ENCODE measurements around the gene INTS1.

Gene INTS1

GRCh38 chr7:1503816-1504775 lies at the start of gene INTS1:
Gene INTS1, minus strand, starts transcription at chr7:1504389. Its CDS starts 429 bp downstream, at chr7:1503960.
- ATAC-seq: peak; percentile 91
- peak within 1 kb of the TSS; percentile 90 for H3K27ac Mint-ChIP-seq
- peak; percentile 91 for DNase-seq
- no peaks in the 10 kb centered on the region for H3K9me3 Mint-ChIP-seq
- H3K4me1 Mint-ChIP-seq: peaks cover 46% of the 10 kb centered on the region
- H3K4me3 Mint-ChIP-seq: peak within 1 kb of the TSS; percentile 87
- H3K27me3 Mint-ChIP-seq: no peaks in the 10 kb centered on the region
- H3K36me3 Mint-ChIP-seq (ENCODE audit: low read depth): peaks cover 9% of the 10 kb centered on the region

GRCh38 chr7:1553512-1554210 lies 49.5 kb upstream of the INTS1 start:
- H3K4me1 Mint-ChIP-seq: no peaks in the 10 kb centered on the region
- no peak for ATAC-seq
- no peaks in the 10 kb centered on the region for H3K36me3 Mint-ChIP-seq (ENCODE audit: low read depth)
- no peak for DNase-seq
- no peaks in the 10 kb centered on the region for H3K27me3 Mint-ChIP-seq
- no peak overlapping the region for H3K4me3 Mint-ChIP-seq
- no peak overlapping the region for H3K27ac Mint-ChIP-seq
- H3K9me3 Mint-ChIP-seq: no peaks in the 10 kb centered on the region

GRCh38 chr7:1552200-1552599 lies 48.0 kb upstream of the INTS1 start:
- Mint-ChIP-seq H3K36me3 (ENCODE audit: low read depth) (no peaks in the 10 kb centered on the region), H3K4me1 (no peaks in the 10 kb centered on the region), H3K27me3 (no peaks in the 10 kb centered on the region), H3K9me3 (no peaks in the 10 kb centered on the region), H3K4me3 (no peak overlapping the region), H3K27ac (no peak overlapping the region)
- DNase-seq (no peak), ATAC-seq (no peak)

- Mint-ChIP-seq H3K4me3 (no peak overlapping the region), H3K4me1 (no peaks in the 10 kb centered on the region), H3K36me3 (ENCODE audit: low read depth) (no peaks in the 10 kb centered on the region), H3K27ac (no peak overlapping the region), H3K27me3 (no peaks in the 10 kb centered on the region), H3K9me3 (no peaks in the 10 kb centered on the region)
- no peak for ATAC-seq
- DNase-seq: no peak
These were observed 46.6 kb upstream of the INTS1 start for GRCh38 chr7:1550846-1551155.

GRCh38 chr7:1550005-1550845 lies 46.0 kb upstream of the INTS1 start:
- no peak for ATAC-seq
- Mint-ChIP-seq H3K36me3 (ENCODE audit: low read depth) (no peaks in the 10 kb centered on the region), H3K27ac (no peak overlapping the region), H3K4me1 (no peaks in the 10 kb centered on the region), H3K9me3 (no peaks in the 10 kb centered on the region), H3K4me3 (no peak overlapping the region), H3K27me3 (no peaks in the 10 kb centered on the region)
- no peak for DNase-seq

GRCh38 chr7:1549357-1550004 lies 45.3 kb upstream of the INTS1 start:
- H3K27ac Mint-ChIP-seq: no peak overlapping the region
- ATAC-seq: no peak

GRCh38 chr7:1548944-1549343 lies 44.8 kb upstream of the INTS1 start:
- Mint-ChIP-seq H3K9me3 (no peaks in the 10 kb centered on the region), H3K27ac (no peak overlapping the region), H3K27me3 (no peaks in the 10 kb centered on the region), H3K36me3 (ENCODE audit: low read depth) (no peaks in the 10 kb centered on the region), H3K4me3 (no peak overlapping the region), H3K4me1 (no peaks in the 10 kb centered on the region)
- no peak for DNase-seq
- ATAC-seq: no peak

More at GRCh38 chr7:1549357-1550004, 45.3 kb upstream of the INTS1 start:
- Mint-ChIP-seq H3K4me3 (no peak overlapping the region), H3K4me1 (no peaks in the 10 kb centered on the region), H3K27me3 (no peaks in the 10 kb centered on the region), H3K36me3 (ENCODE audit: low read depth) (no peaks in the 10 kb centered on the region), H3K9me3 (no peaks in the 10 kb centered on the region)
- no peak for DNase-seq

GRCh38 chr7:1548438-1548831 lies 44.2 kb upstream of the INTS1 start:
- H3K27me3 Mint-ChIP-seq: no peaks in the 10 kb centered on the region
- ATAC-seq (no peak), DNase-seq (no peak)
- H3K4me3 Mint-ChIP-seq: no peak overlapping the region
- H3K27ac Mint-ChIP-seq: no peak overlapping the region
- no peaks in the 10 kb centered on the region for H3K36me3 Mint-ChIP-seq (ENCODE audit: low read depth)
- H3K4me1 Mint-ChIP-seq: no peaks in the 10 kb centered on the region
- no peaks in the 10 kb centered on the region for H3K9me3 Mint-ChIP-seq

- Mint-ChIP-seq H3K9me3 (no peaks in the 10 kb centered on the region), H3K27me3 (no peaks in the 10 kb centered on the region), H3K36me3 (ENCODE audit: low read depth) (no peaks in the 10 kb centered on the region), H3K4me3 (no peak overlapping the region), H3K4me1 (no peaks in the 10 kb centered on the region), H3K27ac (no peak overlapping the region)
- ATAC-seq (no peak), DNase-seq (no peak)
These were observed 43.7 kb upstream of the INTS1 start for GRCh38 chr7:1547777-1548437.

- H3K27me3 Mint-ChIP-seq: no peaks in the 10 kb centered on the region
- H3K4me3 Mint-ChIP-seq: no peak overlapping the region
- no peaks in the 10 kb centered on the region for H3K4me1 Mint-ChIP-seq
- no peak overlapping the region for H3K27ac Mint-ChIP-seq
- H3K9me3 Mint-ChIP-seq: no peaks in the 10 kb centered on the region
- no peak for DNase-seq
- ATAC-seq: no peak
- no peaks in the 10 kb centered on the region for H3K36me3 Mint-ChIP-seq (ENCODE audit: low read depth)
These were observed 43.0 kb upstream of the INTS1 start for GRCh38 chr7:1546909-1547776.

GRCh38 chr7:1546274-1546908 lies 42.2 kb upstream of the INTS1 start:
- Mint-ChIP-seq H3K27me3 (no peaks in the 10 kb centered on the region), H3K36me3 (ENCODE audit: low read depth) (no peaks in the 10 kb centered on the region), H3K9me3 (no peaks in the 10 kb centered on the region), H3K27ac (no peak overlapping the region), H3K4me3 (no peak overlapping the region), H3K4me1 (no peaks in the 10 kb centered on the region)
- no peak for ATAC-seq
- DNase-seq: no peak

GRCh38 chr7:1545417-1546246 lies 41.4 kb upstream of the INTS1 start:
- DNase-seq (no peak), ATAC-seq (no peak)
- no peaks in the 10 kb centered on the region for H3K27me3 Mint-ChIP-seq
- no peaks in the 10 kb centered on the region for H3K4me1 Mint-ChIP-seq
- H3K27ac Mint-ChIP-seq: no peak overlapping the region
- no peak overlapping the region for H3K4me3 Mint-ChIP-seq
- no peaks in the 10 kb centered on the region for H3K36me3 Mint-ChIP-seq (ENCODE audit: low read depth)
- no peaks in the 10 kb centered on the region for H3K9me3 Mint-ChIP-seq

Data from activated naive CD8-positive, alpha-beta T cell treated with anti-CD3 and anti-CD28 coated beads, Interleukin-2, amount 50 U/mL, for 24 hours (primary cell).